ENCODE measurements around the gene DRD4. TPM values are rescaled to one million over a fixed set of nuclear protein-coding genes. Genes with fewer than 3 reads are reported as not detected.

The DRD4 gene
- total and polyA plus RNA-seq, 4 donors, result 0.05 to 1.1 (median 0.35) TPM; not detected in 1

DNA sequence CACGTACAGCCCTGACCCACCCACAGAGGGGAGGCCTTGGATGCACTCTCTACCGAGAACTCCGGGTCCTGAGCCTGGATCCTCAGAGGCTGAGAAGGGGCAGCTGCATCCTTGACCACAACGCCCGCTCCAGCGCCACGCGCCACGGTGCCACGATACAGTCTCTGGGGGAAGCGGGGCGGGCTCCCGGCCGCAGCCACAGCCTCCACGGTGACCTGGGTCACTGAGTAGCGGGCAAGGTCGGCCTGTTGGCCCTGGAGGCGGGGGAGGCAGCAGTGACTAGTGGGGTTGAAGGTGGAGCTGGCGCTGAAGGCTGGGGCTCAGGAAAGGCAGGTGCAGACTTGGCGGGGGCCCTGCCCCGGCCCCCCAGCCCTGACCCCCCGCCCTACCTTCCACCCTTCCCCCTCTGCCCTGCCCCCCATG, 17.4 kb upstream of the DRD4 start:
- Histone ChIP-seq H3K9me3 (ENCODE audit: control insufficient read depth in 4 of 4, insufficient read depth in 3 of 4, low read length in 3 of 4) (no peaks in the 10 kb centered on the region), H3K4me1 (ENCODE audit: control insufficient read depth in 5 of 5, insufficient read depth in 5 of 5, low read length in 5 of 5) (peaks cover 0 to 9% (median 5%) of the 10 kb centered on the region in 5 donors), H3K4me3 (no peak overlapping the region), H3K36me3 (ENCODE audit: control insufficient read depth in 4 of 4, insufficient read depth in 4 of 4, low read length in 4 of 4) (peaks cover 0 to 8% (median 0%) of the 10 kb centered on the region in 4 donors), H3K27ac (ENCODE audit: low read depth in 1 of 2, low read length in 1 of 2) (no peak overlapping the region), H3K27me3 (ENCODE audit: control insufficient read depth in 3 of 3, insufficient read depth in 3 of 3, low read length in 2 of 3) (no peaks in the 10 kb centered on the region), H3K9ac (ENCODE audit: insufficient read depth in 1 of 2, low read length in 2 of 2) (no peak overlapping the region)
- DNase-seq (no peak), ATAC-seq (ENCODE audit: insufficient read depth, low FRiP score) (no peak)
- TF ChIP-seq, protein P1, sequence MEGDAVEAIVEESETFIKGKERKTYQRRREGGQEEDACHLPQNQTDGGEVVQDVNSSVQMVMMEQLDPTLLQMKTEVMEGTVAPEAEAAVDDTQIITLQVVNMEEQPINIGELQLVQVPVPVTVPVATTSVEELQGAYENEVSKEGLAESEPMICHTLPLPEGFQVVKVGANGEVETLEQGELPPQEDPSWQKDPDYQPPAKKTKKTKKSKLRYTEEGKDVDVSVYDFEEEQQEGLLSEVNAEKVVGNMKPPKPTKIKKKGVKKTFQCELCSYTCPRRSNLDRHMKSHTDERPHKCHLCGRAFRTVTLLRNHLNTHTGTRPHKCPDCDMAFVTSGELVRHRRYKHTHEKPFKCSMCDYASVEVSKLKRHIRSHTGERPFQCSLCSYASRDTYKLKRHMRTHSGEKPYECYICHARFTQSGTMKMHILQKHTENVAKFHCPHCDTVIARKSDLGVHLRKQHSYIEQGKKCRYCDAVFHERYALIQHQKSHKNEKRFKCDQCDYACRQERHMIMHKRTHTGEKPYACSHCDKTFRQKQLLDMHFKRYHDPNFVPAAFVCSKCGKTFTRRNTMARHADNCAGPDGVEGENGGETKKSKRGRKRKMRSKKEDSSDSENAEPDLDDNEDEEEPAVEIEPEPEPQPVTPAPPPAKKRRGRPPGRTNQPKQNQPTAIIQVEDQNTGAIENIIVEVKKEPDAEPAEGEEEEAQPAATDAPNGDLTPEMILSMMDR (IDR thresholded peaks at IDR 0.05; ENCODE audit: control extremely low read depth, extremely low read depth), result no peak
- 95 to 97% methylated on average over 19 to 22 of the region's 22 CpGs for WGBS, 2 donors

DNA sequence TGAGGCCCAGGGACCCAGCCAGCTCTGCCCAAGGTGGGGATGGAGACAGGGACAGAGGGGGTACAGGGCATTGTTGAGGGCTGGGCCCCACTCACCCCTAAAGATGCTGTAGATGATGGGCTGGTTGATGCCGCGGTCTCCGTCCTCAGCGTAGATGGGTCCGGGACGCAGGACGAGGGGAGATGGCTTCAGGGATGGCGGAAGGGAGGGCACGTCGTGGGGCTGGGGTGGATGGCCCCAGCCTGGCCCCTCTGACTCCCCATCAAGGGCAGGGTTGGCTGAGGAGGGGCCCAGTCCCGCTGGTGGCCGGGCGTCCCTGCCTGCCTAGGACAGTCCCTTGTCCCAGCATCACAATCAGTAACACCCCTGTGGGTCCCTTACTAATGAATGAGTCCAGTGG, 16.9 kb upstream of the DRD4 start:
- 95 to 96% methylated on average over 13 of the region's 13 CpGs for WGBS, 2 donors
- no peaks in the 10 kb centered on the region for H3K9me3 ChIP-seq (ENCODE audit: control insufficient read depth in 4 of 4, insufficient read depth in 3 of 4, low read length in 3 of 4)
- H3K9ac ChIP-seq (ENCODE audit: insufficient read depth in 1 of 2, low read length in 2 of 2), result no peak overlapping the region
- DNase-seq, result no peak
- ATAC-seq (ENCODE audit: insufficient read depth, low FRiP score), result no peak
- H3K4me1 ChIP-seq (ENCODE audit: control insufficient read depth in 5 of 5, insufficient read depth in 5 of 5, low read length in 5 of 5), result peaks cover 0 to 3% (median 2%) of the 10 kb centered on the region in 5 donors
- TF ChIP-seq, protein P1 (IDR thresholded peaks at IDR 0.05; ENCODE audit: control extremely low read depth, extremely low read depth), result no peak
- H3K4me3 ChIP-seq, result no peak overlapping the region
- peaks cover 0 to 4% (median 0%) of the 10 kb centered on the region in 4 donors for H3K36me3 ChIP-seq (ENCODE audit: control insufficient read depth in 4 of 4, insufficient read depth in 4 of 4, low read length in 4 of 4)
- no peak overlapping the region for H3K27ac ChIP-seq (ENCODE audit: low read depth in 1 of 2, low read length in 1 of 2)
- no peaks in the 10 kb centered on the region for H3K27me3 ChIP-seq (ENCODE audit: control insufficient read depth in 3 of 3, insufficient read depth in 3 of 3, low read length in 2 of 3)

DNA sequence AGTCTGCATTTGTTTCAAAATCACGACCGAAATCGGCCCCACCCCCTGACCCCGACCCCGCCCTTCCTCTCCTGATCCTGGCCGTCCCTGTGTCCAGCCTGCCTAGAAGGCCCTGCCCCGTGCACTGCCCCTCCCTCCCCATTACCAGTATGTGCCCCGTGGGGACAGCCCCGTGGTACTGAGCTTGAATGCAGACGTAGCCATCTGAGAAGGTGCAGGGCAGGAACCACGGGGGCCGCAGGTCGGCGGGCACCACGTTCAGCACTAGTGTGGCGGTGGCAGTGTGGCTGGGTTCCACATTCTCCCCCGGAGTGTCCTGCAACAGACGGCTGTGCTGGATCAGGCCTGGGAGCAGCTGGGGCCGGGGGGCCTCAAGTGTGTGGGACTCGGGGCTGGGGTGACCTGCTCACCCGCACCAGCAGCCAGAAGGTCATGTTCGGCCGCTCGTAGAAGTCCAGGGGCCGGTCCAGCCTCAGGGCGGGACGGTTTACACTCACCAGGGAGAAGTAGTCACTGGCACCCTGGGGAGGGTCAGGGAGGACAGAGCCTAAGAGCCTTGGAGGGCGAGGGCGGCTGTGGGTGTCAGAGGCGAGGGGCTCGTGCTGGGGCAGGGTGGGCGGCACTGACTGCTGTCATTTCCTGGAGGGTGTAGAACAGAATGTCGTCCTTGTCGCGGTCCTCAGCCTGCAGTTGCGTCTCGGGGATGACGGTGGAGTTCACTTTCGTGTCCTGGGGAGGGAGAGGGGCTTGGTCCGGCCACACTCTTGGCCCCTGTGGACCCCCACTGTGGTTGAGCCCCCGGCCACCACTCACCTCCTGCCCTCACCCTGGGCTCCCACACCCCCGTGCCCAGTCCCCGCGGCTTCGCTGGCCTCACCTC, 15.9 kb upstream of the DRD4 start:
- H3K27ac ChIP-seq (ENCODE audit: low read depth in 1 of 2, low read length in 1 of 2), result no peak overlapping the region
- peaks cover 0 to 6% (median 5%) of the 10 kb centered on the region in 3 donors for H3K27me3 ChIP-seq (ENCODE audit: control insufficient read depth in 3 of 3, insufficient read depth in 3 of 3, low read length in 2 of 3)
- no peak overlapping the region for H3K9ac ChIP-seq (ENCODE audit: insufficient read depth in 1 of 2, low read length in 2 of 2)
- 72 to 73% methylated on average over 43 to 45 of the region's 45 CpGs for WGBS, 2 donors
- DNase-seq, result no peak
- ATAC-seq (ENCODE audit: insufficient read depth, low FRiP score), result no peak
- H3K9me3 ChIP-seq (ENCODE audit: control insufficient read depth in 4 of 4, insufficient read depth in 3 of 4, low read length in 3 of 4), result no peaks in the 10 kb centered on the region
- TF ChIP-seq, protein P1 (IDR thresholded peaks at IDR 0.05; ENCODE audit: control extremely low read depth, extremely low read depth), result no peak
- no peak overlapping the region for H3K4me3 ChIP-seq
- H3K4me1 ChIP-seq (ENCODE audit: control insufficient read depth in 5 of 5, insufficient read depth in 5 of 5, low read length in 5 of 5), result no peaks in the 10 kb centered on the region
- H3K36me3 ChIP-seq (ENCODE audit: control insufficient read depth in 4 of 4, insufficient read depth in 4 of 4, low read length in 4 of 4), result peaks cover 0 to 4% (median 0%) of the 10 kb centered on the region in 4 donors

Measured in lung (tissue), 12 donors.